HepG2 (cell line): ENCODE results near the gene HAS3. TPM values are rescaled to one million over a fixed set of nuclear protein-coding genes. Genes with fewer than 3 reads are reported as not detected.

Experiments used
- ARNT2 ChIP-seq: sonication (generic); formaldehyde crosslinking; IDR thresholded peaks from 2 replicates; pipeline ENCODE4 v1.8.0; 2022; ENCODE audit warnings: mild to moderate bottlenecking, low read depth, missing genetic modification reagents, moderate library complexity
- ASH2L ChIP-seq: fragments of 300-600, 200-600 bp; sonication (generic); IDR thresholded peaks from 2 replicates; pipeline ENCODE4 v1.7.0; 2017; ENCODE audit warnings: low read depth, mild to moderate bottlenecking, moderate library complexity, mixed read lengths, low read length; ENCODE audit not compliant: insufficient read length
- DMAP1 ChIP-seq: IDR thresholded peaks from 2 replicates; pipeline ENCODE4 v1.6.1; 2016
- IRX3 ChIP-seq: sonication (generic); formaldehyde crosslinking; IDR thresholded peaks from 2 replicates; pipeline ENCODE4 v1.8.1; 2023; ENCODE audit warnings: mild to moderate bottlenecking, low read depth, missing genetic modification reagents, borderline replicate concordance
- JUN ChIP-seq: sonication (generic); formaldehyde crosslinking; IDR thresholded peaks from 2 replicates; pipeline ENCODE4 v1.4.0; 2020; ENCODE audit warnings: mild to moderate bottlenecking, missing genetic modification reagents
- NR1H2 ChIP-seq: sonication (generic); formaldehyde crosslinking; IDR thresholded peaks from 2 replicates; pipeline ENCODE4 v1.8.1; 2022; ENCODE audit warnings: low read depth, missing genetic modification reagents, borderline replicate concordance
- NR2F2 ChIP-seq: IDR thresholded peaks from 2 replicates; pipeline ENCODE4 v1.6.1; 2012; ENCODE audit warnings: low read depth, inconsistent platforms, borderline replicate concordance
- PRPF4 ChIP-seq: fragments of 200-400 bp; formaldehyde crosslinking; IDR thresholded peaks from 2 replicates; pipeline ENCODE4 v1.6.1; 2016; ENCODE audit warnings: low read length, low read depth; ENCODE audit not compliant: poor library complexity, severe bottlenecking
- RBM39 ChIP-seq: fragments of 200-400 bp; formaldehyde crosslinking; IDR thresholded peaks from one replicate; pipeline ENCODE4 v1.6.1; 2018; ENCODE audit warnings: antibody characterized with exemption, mild to moderate bottlenecking, low read depth, low read length; ENCODE audit not compliant: poor library complexity, severe bottlenecking
- RXRB ChIP-seq: IDR thresholded peaks from 2 replicates; pipeline ENCODE4 v1.6.1; 2016; ENCODE audit warnings: borderline replicate concordance, missing genetic modification reagents, missing compliant biosample characterization
- SPEN ChIP-seq: sonication (generic); formaldehyde crosslinking; IDR thresholded peaks from 2 replicates; pipeline ENCODE4 v1.5.1; 2020; ENCODE audit warnings: low read depth, mild to moderate bottlenecking, missing genetic modification reagents
- THYN1 ChIP-seq: sonication (generic); formaldehyde crosslinking; IDR thresholded peaks from 2 replicates; pipeline ENCODE4 v1.8.1; 2023; ENCODE audit warnings: low read depth, mild to moderate bottlenecking, moderate library complexity, missing genetic modification reagents, borderline replicate concordance
- ZFP37 ChIP-seq: sonication (generic); formaldehyde crosslinking; IDR thresholded peaks from 2 replicates; pipeline ENCODE4 v1.4.0; 2020; ENCODE audit warnings: missing genetic modification reagents, borderline replicate concordance
- ZFP90 ChIP-seq: sonication (generic); formaldehyde crosslinking; IDR thresholded peaks from 2 replicates; pipeline ENCODE4 v1.8.0; 2022; ENCODE audit warnings: missing genetic modification reagents, mild to moderate bottlenecking, inconsistent platforms, borderline replicate concordance
- ZNF232 ChIP-seq: sonication (generic); formaldehyde crosslinking; IDR thresholded peaks from 2 replicates; pipeline ENCODE4 v1.4.0; 2020; ENCODE audit warnings: missing genetic modification reagents, borderline replicate concordance
- ZNF33B ChIP-seq: sonication (generic); formaldehyde crosslinking; IDR thresholded peaks from 2 replicates; pipeline ENCODE4 v1.5.1; 2020; ENCODE audit warnings: mild to moderate bottlenecking, missing genetic modification reagents
- ZNF530 ChIP-seq: sonication (generic); formaldehyde crosslinking; IDR thresholded peaks from 2 replicates; pipeline ENCODE4 v1.5.0; 2020; ENCODE audit warnings: low read depth, mild to moderate bottlenecking, missing genetic modification reagents
- polyA plus RNA-seq, 8 experiments: library from polyadenylated mRNA; depleted of rRNA in 3 of 8; stranded (reverse) in 7 of 8; unstranded in 1 of 8; fragments of >200 nt; fragmentation: Illumina TruSeq in 4 of 8; extraction: Trizol in 4 of 8; gene quantifications; 2 replicates each; pipeline versions ENCODE4 v1.2.1 to v1.2.3, GENCODE V29; 2011 to 2016; ENCODE audit warnings: low read depth in 4 of 8, missing spikeins in 1 of 8, mixed read lengths in 1 of 8; ENCODE audit not compliant: insufficient read depth in 1 of 8
- total RNA-seq, 5 experiments: library from RNA; depleted of rRNA; stranded (reverse); fragments of >200 nt; fragmentation: Illumina TruSeq; extraction: Trizol; gene quantifications; 2 replicates each; pipeline ENCODE4 v1.2.3, GENCODE V29; 2016; ENCODE audit warnings: low read depth in 1 of 5
- TF ChIP-seq, protein P1 (sequence below): sonication (generic); formaldehyde crosslinking; IDR thresholded peaks from 2 replicates; pipeline ENCODE4 v1.5.0; 2020; ENCODE audit warnings: mild to moderate bottlenecking, missing genetic modification reagents, borderline replicate concordance
- TF ChIP-seq, protein P2 (sequence below): sonication (generic); formaldehyde crosslinking; IDR thresholded peaks from 2 replicates; pipeline ENCODE4 v1.4.0; 2020; ENCODE audit warnings: mild to moderate bottlenecking, missing genetic modification reagents
- TF ChIP-seq, protein P3 (sequence below): IDR thresholded peaks from 2 replicates; pipeline ENCODE4 v1.6.1; 2016; ENCODE audit warnings: missing biosample characterization, missing genetic modification reagents, low read depth

Gene HAS3
- total and polyA plus RNA-seq, 2 of the 13 experiments (the other 11 are each of a cell fraction or from before 2014, with no cell fraction given), result 0.04 to 0.30 TPM

DNA sequence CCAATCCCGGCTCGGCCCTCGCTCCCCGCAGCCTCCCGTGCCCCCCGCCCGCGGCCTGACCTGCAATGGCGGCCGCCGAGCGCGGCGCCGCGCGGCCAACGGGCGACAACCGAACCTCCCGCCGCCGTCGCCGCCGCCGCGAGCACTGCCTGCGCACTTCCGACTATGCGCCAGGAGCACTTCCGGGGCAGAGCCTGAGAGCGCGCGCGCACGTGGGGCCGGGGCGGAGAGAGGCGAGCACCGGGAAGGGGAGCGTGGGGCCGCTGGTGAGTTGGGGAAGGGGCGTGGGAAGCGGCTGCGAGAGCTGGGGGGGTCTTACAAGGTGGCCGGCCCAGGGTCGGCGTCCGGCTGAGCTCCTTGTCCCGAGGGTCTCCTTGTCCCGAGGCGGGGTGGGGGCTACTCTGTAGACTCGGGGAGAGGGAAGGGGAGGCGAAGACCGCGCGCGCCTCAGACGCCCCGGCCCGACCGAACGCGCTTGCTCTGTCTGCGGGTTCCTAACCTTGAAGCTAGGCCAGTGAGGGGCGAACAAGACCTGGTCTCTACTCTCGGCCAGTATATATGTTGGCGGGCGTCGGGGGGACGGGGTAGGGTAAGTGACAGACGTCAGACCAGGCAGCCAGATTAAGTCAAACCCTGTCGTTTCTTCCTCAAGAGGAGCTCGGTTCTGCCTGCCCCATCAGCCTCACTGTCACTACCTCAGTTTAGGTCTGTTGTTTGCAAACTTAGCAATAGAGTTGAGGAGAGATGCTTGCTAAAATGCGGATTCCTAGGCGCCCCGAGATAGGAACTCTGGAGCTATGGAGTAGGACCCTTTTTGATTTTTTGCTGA, 27.2 kb downstream of the HAS3 start, which contains the start of the genes CHTF8 and UTP4 (continued):
- TF ChIP-seq, protein P1, sequence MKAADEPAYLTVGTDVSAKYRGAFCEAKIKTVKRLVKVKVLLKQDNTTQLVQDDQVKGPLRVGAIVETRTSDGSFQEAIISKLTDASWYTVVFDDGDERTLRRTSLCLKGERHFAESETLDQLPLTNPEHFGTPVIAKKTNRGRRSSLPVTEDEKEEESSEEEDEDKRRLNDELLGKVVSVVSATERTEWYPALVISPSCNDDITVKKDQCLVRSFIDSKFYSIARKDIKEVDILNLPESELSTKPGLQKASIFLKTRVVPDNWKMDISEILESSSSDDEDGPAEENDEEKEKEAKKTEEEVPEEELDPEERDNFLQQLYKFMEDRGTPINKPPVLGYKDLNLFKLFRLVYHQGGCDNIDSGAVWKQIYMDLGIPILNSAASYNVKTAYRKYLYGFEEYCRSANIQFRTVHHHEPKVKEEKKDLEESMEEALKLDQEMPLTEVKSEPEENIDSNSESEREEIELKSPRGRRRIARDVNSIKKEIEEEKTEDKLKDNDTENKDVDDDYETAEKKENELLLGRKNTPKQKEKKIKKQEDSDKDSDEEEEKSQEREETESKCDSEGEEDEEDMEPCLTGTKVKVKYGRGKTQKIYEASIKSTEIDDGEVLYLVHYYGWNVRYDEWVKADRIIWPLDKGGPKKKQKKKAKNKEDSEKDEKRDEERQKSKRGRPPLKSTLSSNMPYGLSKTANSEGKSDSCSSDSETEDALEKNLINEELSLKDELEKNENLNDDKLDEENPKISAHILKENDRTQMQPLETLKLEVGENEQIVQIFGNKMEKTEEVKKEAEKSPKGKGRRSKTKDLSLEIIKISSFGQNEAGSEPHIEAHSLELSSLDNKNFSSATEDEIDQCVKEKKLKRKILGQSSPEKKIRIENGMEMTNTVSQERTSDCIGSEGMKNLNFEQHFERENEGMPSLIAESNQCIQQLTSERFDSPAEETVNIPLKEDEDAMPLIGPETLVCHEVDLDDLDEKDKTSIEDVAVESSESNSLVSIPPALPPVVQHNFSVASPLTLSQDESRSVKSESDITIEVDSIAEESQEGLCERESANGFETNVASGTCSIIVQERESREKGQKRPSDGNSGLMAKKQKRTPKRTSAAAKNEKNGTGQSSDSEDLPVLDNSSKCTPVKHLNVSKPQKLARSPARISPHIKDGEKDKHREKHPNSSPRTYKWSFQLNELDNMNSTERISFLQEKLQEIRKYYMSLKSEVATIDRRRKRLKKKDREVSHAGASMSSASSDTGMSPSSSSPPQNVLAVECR (CRISPR knock-in tag), result peak; percentile 99
- TF ChIP-seq, protein P2, sequence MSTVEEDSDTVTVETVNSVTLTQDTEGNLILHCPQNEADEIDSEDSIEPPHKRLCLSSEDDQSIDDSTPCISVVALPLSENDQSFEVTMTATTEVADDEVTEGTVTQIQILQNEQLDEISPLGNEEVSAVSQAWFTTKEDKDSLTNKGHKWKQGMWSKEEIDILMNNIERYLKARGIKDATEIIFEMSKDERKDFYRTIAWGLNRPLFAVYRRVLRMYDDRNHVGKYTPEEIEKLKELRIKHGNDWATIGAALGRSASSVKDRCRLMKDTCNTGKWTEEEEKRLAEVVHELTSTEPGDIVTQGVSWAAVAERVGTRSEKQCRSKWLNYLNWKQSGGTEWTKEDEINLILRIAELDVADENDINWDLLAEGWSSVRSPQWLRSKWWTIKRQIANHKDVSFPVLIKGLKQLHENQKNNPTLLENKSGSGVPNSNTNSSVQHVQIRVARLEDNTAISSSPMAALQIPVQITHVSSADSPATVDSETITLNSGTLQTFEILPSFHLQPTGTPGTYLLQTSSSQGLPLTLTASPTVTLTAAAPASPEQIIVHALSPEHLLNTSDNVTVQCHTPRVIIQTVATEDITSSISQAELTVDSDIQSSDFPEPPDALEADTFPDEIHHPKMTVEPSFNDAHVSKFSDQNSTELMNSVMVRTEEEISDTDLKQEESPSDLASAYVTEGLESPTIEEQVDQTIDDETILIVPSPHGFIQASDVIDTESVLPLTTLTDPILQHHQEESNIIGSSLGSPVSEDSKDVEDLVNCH (CRISPR knock-in tag), result peak; percentile 77; the same call in 1 of the 2 replicates
- TF ChIP-seq ZFP37 (CRISPR knock-in tag) (peak; percentile 44; the same call in 1 of the 2 replicates), PRPF4 (no peak), ZNF530 (0 out of 2 replicates have a peak, but pooled peaks have one; percentile 21), THYN1 (CRISPR knock-in tag) (no peak), SPEN (CRISPR knock-in tag) (peak; percentile 88), RBM39 (peak; percentile 89), ARNT2 (CRISPR knock-in tag) (peak; percentile 86), ZFP90 (CRISPR knock-in tag) (peak; percentile 88; the same call in 1 of the 2 replicates), IRX3 (CRISPR knock-in tag) (peak; percentile 9; the same call in 1 of the 2 replicates), ZNF232 (peak; percentile 49; the same call in 1 of the 2 replicates), RXRB (peak; percentile 21; the same call in 1 of the 2 replicates), NR1H2 (CRISPR knock-in tag) (0 out of 2 replicates have a peak, but pooled peaks have one; percentile 20), JUN (0 out of 2 replicates have a peak, but pooled peaks have one; percentile 30), NR2F2 (peak; percentile 30; the same call in 1 of the 2 replicates), ZNF33B (CRISPR knock-in tag) (no peak; the same call in 1 of the 2 replicates), ASH2L (peak; percentile 98), DMAP1 (peak; percentile 98)
- TF ChIP-seq, protein P3, sequence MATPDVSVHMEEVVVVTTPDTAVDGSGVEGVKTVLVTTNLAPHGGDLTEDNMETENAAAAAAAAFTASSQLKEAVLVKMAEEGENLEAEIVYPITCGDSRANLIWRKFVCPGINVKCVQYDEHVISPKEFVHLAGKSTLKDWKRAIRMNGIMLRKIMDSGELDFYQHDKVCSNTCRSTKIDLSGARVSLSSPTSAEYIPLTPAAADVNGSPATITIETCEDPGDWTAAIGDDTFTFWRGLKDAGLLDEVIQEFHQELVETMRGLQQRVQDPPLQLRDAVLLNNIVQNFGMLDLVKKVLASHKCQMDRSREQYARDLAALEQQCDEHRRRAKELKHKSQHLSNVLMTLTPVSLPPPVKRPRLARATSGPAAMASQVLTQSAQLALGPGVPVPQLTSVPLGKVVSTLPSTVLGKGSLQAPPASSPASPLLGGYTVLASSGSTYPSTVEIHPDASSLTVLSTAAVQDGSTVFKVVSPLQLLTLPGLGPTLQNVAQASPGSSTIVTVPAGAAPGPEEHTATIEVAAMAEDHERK (CRISPR knock-in tag), result peak; percentile 24; the same call in 1 of the 2 replicates
